NCI-H187 (cell line): ENCODE measurements around the gene TPMT.
"Not testable (repeated sequence)": the region's sequence is repeated elsewhere in the genome, so short reads cannot be mapped to it uniquely, and the experiment has no call there.

Source experiments
- DNase-seq, 2 experiments: peaks; one replicate each; lab custom pipeline; 2025; lab: John Stamatoyannopoulos, UW

Gene TPMT

GRCh38 chr6:18154507-18155149 lies at the start of gene TPMT:
TPMT (minus strand) TSS chr6:18155077; CDS start chr6:18149127, 5,950 bp downstream.
- DNase-seq: peak; percentile 90 to 92

GRCh38 chr6:18203786-18204185 lies 48.9 kb upstream of the TPMT start:
- no peak for DNase-seq

GRCh38 chr6:18192026-18192425 lies 37.1 kb upstream of the TPMT start:
- DNase-seq: no peak

GRCh38 chr6:18189196-18189595 lies 34.3 kb upstream of the TPMT start:
- no peak for DNase-seq

GRCh38 chr6:18187701-18188100 lies 32.8 kb upstream of the TPMT start:
- DNase-seq: no peak

- no peak for DNase-seq
Observed at GRCh38 chr6:18186540-18187250, 31.8 kb upstream of the TPMT start.

- DNase-seq: no peak
Observed at GRCh38 chr6:18186033-18186432, 31.2 kb upstream of the TPMT start.

- no peak for DNase-seq
Observed at GRCh38 chr6:18185624-18186023, 30.7 kb upstream of the TPMT start.

GRCh38 chr6:18183766-18184165 lies 28.9 kb upstream of the TPMT start:
- no peak for DNase-seq

GRCh38 chr6:18182568-18182967 lies 27.7 kb upstream of the TPMT start:
- no peak for DNase-seq

GRCh38 chr6:18179770-18180356 lies 25.0 kb upstream of the TPMT start:
- DNase-seq: no peak

GRCh38 chr6:18178960-18179615 lies 24.2 kb upstream of the TPMT start:
- DNase-seq: no peak

- no peak for DNase-seq
Observed at GRCh38 chr6:18177286-18177965, 22.5 kb upstream of the TPMT start.

GRCh38 chr6:18176198-18176597 lies 21.3 kb upstream of the TPMT start:
- DNase-seq: not testable (repeated sequence)

- no peak for DNase-seq
Observed at GRCh38 chr6:18171871-18172270, 17.0 kb upstream of the TPMT start.

- DNase-seq: no peak
Observed at GRCh38 chr6:18168264-18168663, 13.4 kb upstream of the TPMT start.

- DNase-seq: no peak
Observed at GRCh38 chr6:18166312-18167036, 11.6 kb upstream of the TPMT start.

GRCh38 chr6:18165751-18166150 lies 10.9 kb upstream of the TPMT start:
- DNase-seq: no peak

GRCh38 chr6:18162401-18162800 lies 7.5 kb upstream of the TPMT start:
- DNase-seq: no peak

GRCh38 chr6:18161431-18161830 lies 6.6 kb upstream of the TPMT start:
- DNase-seq: no peak

GRCh38 chr6:18160911-18161310 lies 6.0 kb upstream of the TPMT start:
- DNase-seq: no peak
